GM21576 (cell line): Measurements from ENCODE around the gene IRF5.

Source experiments
- ATAC-seq: cut with Tn5 transposase; IDR thresholded peaks from one replicate; pipeline ENCODE4 v1.9.1; 2021; ENCODE audit warnings: mild to moderate bottlenecking, moderate library complexity; ENCODE audit not compliant: unreplicated experiment

The IRF5 gene

GRCh38 chr7:128937647-128938543 lies at the start of gene IRF5:
Gene IRF5, plus strand, starts transcription at chr7:128937927. Its CDS starts 4,155 bp downstream, at chr7:128942082.
- ATAC-seq: no peak

- ATAC-seq: no peak
Measured at GRCh38 chr7:128888039-128888755, 49.5 kb upstream of the IRF5 start.

GRCh38 chr7:128888756-128889095 lies 49.0 kb upstream of the IRF5 start:
- no peak for ATAC-seq

- no peak for ATAC-seq
Measured at GRCh38 chr7:128889121-128889520, 48.6 kb upstream of the IRF5 start.

- no peak for ATAC-seq
Measured at GRCh38 chr7:128890306-128891109, 47.2 kb upstream of the IRF5 start.

GRCh38 chr7:128891110-128891941 lies 46.4 kb upstream of the IRF5 start:
- ATAC-seq: no peak

GRCh38 chr7:128891942-128892269 lies 45.8 kb upstream of the IRF5 start:
- no peak for ATAC-seq

- ATAC-seq: no peak
Measured at GRCh38 chr7:128892521-128893250, 45.0 kb upstream of the IRF5 start.

GRCh38 chr7:128893251-128894100 lies 44.3 kb upstream of the IRF5 start:
- ATAC-seq: no peak

- no peak for ATAC-seq
Measured at GRCh38 chr7:128894101-128894440, 43.7 kb upstream of the IRF5 start.

- no peak for ATAC-seq
Measured at GRCh38 chr7:128895320-128895719, 42.4 kb upstream of the IRF5 start.

- ATAC-seq: no peak
Measured at GRCh38 chr7:128899392-128899791, 38.3 kb upstream of the IRF5 start.

- no peak for ATAC-seq
Measured at GRCh38 chr7:128900237-128900636, 37.5 kb upstream of the IRF5 start.

- no peak for ATAC-seq
Measured at GRCh38 chr7:128902761-128903585, 34.8 kb upstream of the IRF5 start.

GRCh38 chr7:128903621-128904361 lies 33.9 kb upstream of the IRF5 start:
- no peak for ATAC-seq

- no peak for ATAC-seq
Measured at GRCh38 chr7:128904381-128905197, 33.1 kb upstream of the IRF5 start.
